GM12878 (cell line): ENCODE measurements around the gene SARS1.

Experiments used
- CHD1 ChIP-seq: IDR thresholded peaks from 2 replicates; pipeline ENCODE4 v1.6.1; 2012; ENCODE audit warnings: low read depth, low read length, improper control_type of control experiment
- CREB1 ChIP-seq: IDR thresholded peaks from 2 replicates; pipeline ENCODE4 v1.6.1; 2012; ENCODE audit warnings: low read depth, mild to moderate bottlenecking, inconsistent platforms
- GABPA ChIP-seq: IDR thresholded peaks from 2 replicates; pipeline ENCODE4 v1.6.1; 2014; ENCODE audit warnings: antibody characterized with exemption, low read depth, mild to moderate bottlenecking, inconsistent platforms
- NR2C2 ChIP-seq: IDR thresholded peaks from 2 replicates; pipeline ENCODE4 v1.6.1; 2011; ENCODE audit warnings: borderline replicate concordance, low read depth; ENCODE audit not compliant: control insufficient read depth, insufficient read length
- POLR2AphosphoS2 ChIP-seq: IDR thresholded peaks from 2 replicates; pipeline ENCODE4 v1.6.1; 2011; ENCODE audit warnings: low read depth, mild to moderate bottlenecking, low read length, improper control_type of control experiment, moderate library complexity
- POLR2AphosphoS5 ChIP-seq: IDR thresholded peaks from 2 replicates; pipeline ENCODE4 v1.6.1; 2011; ENCODE audit warnings: mild to moderate bottlenecking, low read length, inconsistent platforms
- RBBP5 ChIP-seq: fragments of 200-600 bp; sonication (generic); conservative IDR thresholded peaks from 2 replicates; pipeline ENCODE4 v1.6.1; 2016
- RCOR1 ChIP-seq: conservative IDR thresholded peaks from 2 replicates; pipeline ENCODE4 v1.6.1; 2012; ENCODE audit warnings: low read depth, low read length, improper control_type of control experiment
- SKIL ChIP-seq: fragments of 450-650 bp; IDR thresholded peaks from 2 replicates; pipeline ENCODE4 v1.6.1; 2017; ENCODE audit warnings: mild to moderate bottlenecking, low read depth, inconsistent platforms; ENCODE audit not compliant: poor library complexity, severe bottlenecking
- SREBF2 ChIP-seq: IDR thresholded peaks from 2 replicates; pipeline ENCODE4 v1.6.1; 2012; ENCODE audit warnings: mild to moderate bottlenecking, low read length
- SRF ChIP-seq, 2 experiments: IDR thresholded peaks; 2 replicates each; pipeline ENCODE4 v1.6.1; 2011; ENCODE audit warnings: low read depth in 2 of 2, low read length in 2 of 2, mild to moderate bottlenecking in 1 of 2, moderate library complexity in 1 of 2
- TARDBP ChIP-seq: IDR thresholded peaks from 2 replicates; pipeline ENCODE4 v1.6.1; 2016; ENCODE audit warnings: borderline replicate concordance
- TF ChIP-seq, protein P1 (sequence below): fragments of 150-350 bp; IDR thresholded peaks from 2 replicates; pipeline ENCODE4 v1.6.1; 2014; ENCODE audit warnings: mild to moderate bottlenecking, low read depth, low read length
- TF ChIP-seq, protein P2 (sequence below), 3 experiments: IDR thresholded peaks in 2 of 3; conservative IDR thresholded peaks in 1 of 3; 2 replicates each; pipeline ENCODE4 v1.5.1; 2011; ENCODE audit warnings: low read depth in 3 of 3, low read length in 3 of 3, mild to moderate bottlenecking in 3 of 3, control low read depth in 2 of 3, moderate library complexity in 2 of 3, inconsistent platforms in 1 of 3, mixed read lengths in 1 of 3; ENCODE audit not compliant: control insufficient read depth in 2 of 3, insufficient read depth in 1 of 3; ENCODE audit errors: extremely low read depth in 1 of 3

GRCh38 chr1:109204484-109204883, 9.2 kb upstream of the SARS1 start:
- TF ChIP-seq SRF (IDR thresholded peaks at IDR 0.05; ENCODE audit: low read depth in 2 of 2, low read length in 2 of 2) (no peak), CHD1 (no peak), POLR2AphosphoS2 (no peak), NR2C2 (no peak), SKIL (no peak), GABPA (no peak), RBBP5 (no peak), POLR2AphosphoS5 (no peak), SREBF2 (no peak), TARDBP (no peak), CREB1 (no peak), RCOR1 (no peak)
- TF ChIP-seq, protein P1, sequence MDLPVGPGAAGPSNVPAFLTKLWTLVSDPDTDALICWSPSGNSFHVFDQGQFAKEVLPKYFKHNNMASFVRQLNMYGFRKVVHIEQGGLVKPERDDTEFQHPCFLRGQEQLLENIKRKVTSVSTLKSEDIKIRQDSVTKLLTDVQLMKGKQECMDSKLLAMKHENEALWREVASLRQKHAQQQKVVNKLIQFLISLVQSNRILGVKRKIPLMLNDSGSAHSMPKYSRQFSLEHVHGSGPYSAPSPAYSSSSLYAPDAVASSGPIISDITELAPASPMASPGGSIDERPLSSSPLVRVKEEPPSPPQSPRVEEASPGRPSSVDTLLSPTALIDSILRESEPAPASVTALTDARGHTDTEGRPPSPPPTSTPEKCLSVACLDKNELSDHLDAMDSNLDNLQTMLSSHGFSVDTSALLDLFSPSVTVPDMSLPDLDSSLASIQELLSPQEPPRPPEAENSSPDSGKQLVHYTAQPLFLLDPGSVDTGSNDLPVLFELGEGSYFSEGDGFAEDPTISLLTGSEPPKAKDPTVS, result no peak
- TF ChIP-seq, protein P2, sequence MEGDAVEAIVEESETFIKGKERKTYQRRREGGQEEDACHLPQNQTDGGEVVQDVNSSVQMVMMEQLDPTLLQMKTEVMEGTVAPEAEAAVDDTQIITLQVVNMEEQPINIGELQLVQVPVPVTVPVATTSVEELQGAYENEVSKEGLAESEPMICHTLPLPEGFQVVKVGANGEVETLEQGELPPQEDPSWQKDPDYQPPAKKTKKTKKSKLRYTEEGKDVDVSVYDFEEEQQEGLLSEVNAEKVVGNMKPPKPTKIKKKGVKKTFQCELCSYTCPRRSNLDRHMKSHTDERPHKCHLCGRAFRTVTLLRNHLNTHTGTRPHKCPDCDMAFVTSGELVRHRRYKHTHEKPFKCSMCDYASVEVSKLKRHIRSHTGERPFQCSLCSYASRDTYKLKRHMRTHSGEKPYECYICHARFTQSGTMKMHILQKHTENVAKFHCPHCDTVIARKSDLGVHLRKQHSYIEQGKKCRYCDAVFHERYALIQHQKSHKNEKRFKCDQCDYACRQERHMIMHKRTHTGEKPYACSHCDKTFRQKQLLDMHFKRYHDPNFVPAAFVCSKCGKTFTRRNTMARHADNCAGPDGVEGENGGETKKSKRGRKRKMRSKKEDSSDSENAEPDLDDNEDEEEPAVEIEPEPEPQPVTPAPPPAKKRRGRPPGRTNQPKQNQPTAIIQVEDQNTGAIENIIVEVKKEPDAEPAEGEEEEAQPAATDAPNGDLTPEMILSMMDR (IDR thresholded peaks at IDR 0.05 in 2 of 3, conservative IDR thresholded peaks at IDR 0.05 in 1 of 3; ENCODE audit: control insufficient read depth in 2 of 3, extremely low read depth in 1 of 3, insufficient read depth in 1 of 3, low read depth in 3 of 3, low read length in 3 of 3), result no peak
